HT-29 (cell line): Measurements from ENCODE around the gene DNAJB14. TPM values are rescaled to one million over a fixed set of nuclear protein-coding genes. Genes with fewer than 3 reads are reported as not detected.
"Not testable (repeated sequence)": the region's sequence is repeated elsewhere in the genome, so short reads cannot be mapped to it uniquely, and the experiment has no call there.

ENCODE experiments used
- DNase-seq: peaks from one replicate; pipeline ENCODE4 v3.0.0-alpha.2; 2015; ENCODE audit warnings: low spot score
- total RNA-seq: library from RNA; depleted of rRNA; stranded (reverse); fragments of >200 nt; shearing (Covaris generic); gene quantifications from 2 replicates; pipeline ENCODE4 v1.2.3, GENCODE V29; 2014; rRNA removed

The DNAJB14 gene
- 33.4 and 33.7 TPM in 2 replicates for total RNA-seq

DNA sequence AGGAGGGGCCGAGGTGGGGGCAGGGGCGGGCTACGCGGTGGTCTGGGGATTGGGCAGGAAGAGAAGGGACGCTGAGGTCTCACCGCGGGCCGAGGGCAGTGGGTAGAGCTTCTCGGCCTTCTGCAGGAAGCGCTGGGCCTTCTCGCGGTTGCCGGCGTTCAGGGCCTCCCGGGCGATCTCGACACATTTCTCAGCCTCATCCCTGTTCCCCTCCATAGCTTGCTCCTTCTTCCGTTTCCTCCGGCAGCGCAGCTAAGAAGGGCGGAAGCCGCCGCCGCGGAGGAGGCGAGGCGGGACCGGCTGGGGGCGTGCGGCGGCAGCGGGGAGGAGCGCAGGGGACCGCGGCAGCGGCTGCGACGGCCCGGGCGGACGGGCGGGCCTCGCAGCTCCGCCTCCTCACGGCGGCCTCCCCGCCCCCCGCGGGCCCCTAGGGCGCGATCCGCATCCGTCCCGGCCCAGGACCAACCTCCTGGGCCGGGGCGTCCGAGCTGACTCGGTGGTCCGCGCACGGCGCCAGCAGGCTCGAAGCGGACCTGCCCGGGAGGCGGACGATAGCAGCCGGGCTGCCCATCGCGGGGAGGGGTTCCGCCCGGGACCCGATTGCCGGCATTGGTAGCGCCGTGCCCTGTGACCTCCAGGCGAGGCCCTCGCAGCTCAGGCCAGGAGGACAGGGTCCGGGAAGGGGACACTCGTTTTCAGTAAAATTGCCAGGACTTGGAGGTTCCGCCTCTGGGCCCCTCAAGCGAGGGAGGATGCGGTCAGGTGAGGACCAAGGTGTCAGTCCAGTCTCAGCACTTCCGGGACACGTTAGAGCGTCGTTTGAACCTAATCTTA lies at the start of gene DNAJB14:
TSS of gene DNAJB14 (minus strand) at position 263 of the 834 bp plus-strand sequence. CDS start at position 216, 47 bp downstream.
- peak; percentile 78 for DNase-seq

- DNase-seq, result no peak
Observed at GRCh38 chr4:99991741-99992140, 45.3 kb upstream of the DNAJB14 start.

GRCh38 chr4:99987681-99988080 lies 41.3 kb upstream of the DNAJB14 start:
- no peak for DNase-seq

DNA sequence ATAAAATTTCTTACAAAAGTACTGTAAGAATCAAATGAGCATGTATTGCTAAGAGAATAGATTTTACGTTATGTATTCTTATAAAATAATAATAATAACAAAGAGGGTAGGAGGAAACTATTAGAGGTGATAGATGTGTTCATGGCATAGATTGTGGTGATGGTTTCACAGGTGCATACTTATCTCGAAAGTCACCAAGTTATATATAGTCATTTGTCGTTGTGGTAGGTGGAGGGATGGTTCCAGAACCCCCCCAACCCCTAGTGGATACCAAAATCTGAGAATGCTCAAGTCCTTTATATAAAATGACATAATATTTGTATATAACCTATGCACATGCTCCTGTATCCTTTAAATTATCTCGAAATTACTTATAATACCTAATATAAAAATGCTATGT lies 40.4 kb upstream of the DNAJB14 start:
- DNase-seq, result no peak

DNA sequence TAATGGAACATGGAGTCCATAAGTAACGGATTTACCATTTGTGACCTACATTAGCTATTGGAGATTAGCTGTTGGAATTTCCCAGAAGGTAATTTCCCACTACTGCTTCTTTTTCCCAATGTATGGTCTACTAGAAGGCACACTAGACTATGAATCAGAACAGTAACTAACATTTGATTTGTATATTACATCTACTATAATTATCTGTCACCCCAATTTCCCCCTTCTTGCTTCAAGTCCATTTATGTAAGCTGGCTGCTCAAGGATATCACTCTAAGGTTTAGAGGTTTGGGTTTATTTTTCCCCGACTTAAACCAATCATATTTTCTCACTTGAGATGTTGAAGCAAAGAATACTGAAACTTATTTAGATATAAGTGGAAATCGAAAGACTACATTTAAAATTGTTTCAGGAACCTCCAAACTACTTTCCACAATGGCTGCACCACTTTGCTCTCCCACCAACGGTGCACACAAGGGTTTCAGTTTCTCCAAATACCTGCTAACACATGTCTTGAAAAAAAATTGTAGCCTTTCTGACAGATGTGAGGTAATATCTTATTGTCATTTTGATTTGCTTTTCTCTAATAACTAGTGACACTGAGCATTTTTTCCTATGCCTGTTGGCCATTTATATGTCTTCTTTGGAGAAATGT lies 37.0 kb upstream of the DNAJB14 start:
- no peak for DNase-seq

DNA sequence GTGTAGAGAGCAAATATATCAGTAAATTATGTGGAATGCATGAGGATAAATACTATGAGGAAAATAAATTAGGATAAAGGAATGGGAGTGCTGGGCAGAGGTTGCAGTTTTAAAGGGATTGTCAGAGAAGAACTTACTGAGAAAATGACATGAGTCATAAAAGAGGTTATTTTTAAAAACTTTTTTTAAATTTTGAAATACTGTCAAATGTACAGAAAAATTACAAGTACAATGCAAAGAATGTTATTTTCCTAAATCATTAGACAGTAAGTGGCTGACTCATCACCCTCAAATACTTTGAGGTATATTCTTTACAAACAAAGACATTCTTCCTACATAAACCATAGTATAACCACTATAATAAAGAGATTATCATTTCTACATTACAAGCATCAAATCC lies 33.5 kb upstream of the DNAJB14 start:
- DNase-seq, result no peak

DNA sequence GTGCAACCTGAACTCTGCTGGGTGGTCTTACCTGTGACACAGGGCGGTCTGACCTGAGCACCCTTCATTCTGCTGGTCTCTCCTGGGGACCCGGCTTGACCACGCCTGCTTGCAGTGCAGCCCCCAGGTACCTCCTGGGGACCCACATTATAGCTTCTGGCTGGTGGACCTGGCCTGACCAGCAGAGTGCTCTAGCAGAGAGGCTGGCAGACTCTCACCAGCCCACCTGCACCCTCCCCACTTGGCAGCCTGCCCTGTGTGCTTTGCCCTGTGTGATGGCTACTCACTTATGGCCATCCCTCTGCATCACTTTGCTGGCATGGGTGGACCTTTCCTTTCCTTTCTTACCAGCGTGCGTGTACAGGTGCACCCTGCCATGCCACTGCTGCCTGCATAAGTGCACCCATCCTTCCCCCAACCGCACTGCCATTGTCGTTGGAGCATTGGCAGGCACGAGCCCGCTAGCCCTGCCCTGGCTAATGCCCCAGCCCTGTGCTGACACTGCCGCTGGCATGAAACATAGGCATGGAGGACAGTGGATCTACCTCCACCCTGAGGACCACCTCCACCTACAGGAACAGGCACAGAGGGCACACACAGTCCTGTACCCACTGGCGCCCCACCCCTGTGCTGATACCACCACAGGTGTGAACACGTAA lies 25.2 kb upstream of the DNAJB14 start:
- DNase-seq, result no peak

- no peak for DNase-seq
Observed at GRCh38 chr4:99968330-99968729, 21.9 kb upstream of the DNAJB14 start.

GRCh38 chr4:99966692-99967091 lies 20.3 kb upstream of the DNAJB14 start:
- no peak for DNase-seq

GRCh38 chr4:99965674-99966350 lies 19.4 kb upstream of the DNAJB14 start:
- no peak for DNase-seq

GRCh38 chr4:99965173-99965572 lies 18.8 kb upstream of the DNAJB14 start:
- no peak for DNase-seq

DNA sequence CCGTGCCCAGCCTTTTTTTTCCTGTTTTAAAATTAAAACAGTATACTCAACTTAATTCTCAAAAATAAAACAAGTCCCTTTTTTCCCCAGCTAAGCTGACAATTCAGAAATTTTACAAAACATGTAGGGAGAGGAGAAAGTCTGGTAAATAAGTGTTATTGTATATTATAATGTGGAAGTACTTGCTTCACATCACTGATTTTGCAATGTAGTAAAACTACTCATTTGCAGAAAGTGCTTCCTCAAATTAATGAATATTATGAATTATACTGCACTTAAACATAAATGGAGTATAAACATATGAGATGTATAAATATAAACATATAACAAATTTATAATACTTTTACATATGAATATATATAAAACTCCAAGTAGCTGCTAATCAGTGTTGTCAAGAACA lies 15.3 kb upstream of the DNAJB14 start:
- DNase-seq, result no peak

GRCh38 chr4:99960648-99961047 lies 14.2 kb upstream of the DNAJB14 start:
- DNase-seq, result no peak

DNA sequence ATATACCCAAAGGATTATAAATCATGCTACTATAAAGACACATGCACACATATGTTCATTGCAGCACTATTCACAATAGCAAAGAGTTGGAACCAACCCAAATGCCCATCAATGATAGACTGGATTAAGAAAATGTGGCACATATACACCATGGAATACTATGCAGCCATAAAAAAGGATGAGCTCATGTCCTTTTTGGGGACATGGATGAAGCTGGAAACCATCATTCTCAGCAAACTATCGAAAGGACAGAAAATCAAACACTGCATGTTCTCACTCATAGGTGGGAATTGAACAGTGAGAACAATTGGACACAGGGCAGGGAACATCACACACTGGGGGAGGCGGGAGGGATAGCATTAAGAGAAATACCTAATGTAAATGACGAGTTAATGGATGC lies 11.8 kb upstream of the DNAJB14 start:
- not testable (repeated sequence) for DNase-seq

GRCh38 chr4:99950913-99951254 lies 4.5 kb upstream of the DNAJB14 start:
- no peak for DNase-seq

- peak; percentile 98 for DNase-seq
Observed at GRCh38 chr4:99949999-99950912, 3.8 kb upstream of the DNAJB14 start, which contains the start of gene H2AZ1. Gene H2AZ1 (minus strand): TSS chr4:99950275. CDS start chr4:99950170, 105 bp downstream.

DNA sequence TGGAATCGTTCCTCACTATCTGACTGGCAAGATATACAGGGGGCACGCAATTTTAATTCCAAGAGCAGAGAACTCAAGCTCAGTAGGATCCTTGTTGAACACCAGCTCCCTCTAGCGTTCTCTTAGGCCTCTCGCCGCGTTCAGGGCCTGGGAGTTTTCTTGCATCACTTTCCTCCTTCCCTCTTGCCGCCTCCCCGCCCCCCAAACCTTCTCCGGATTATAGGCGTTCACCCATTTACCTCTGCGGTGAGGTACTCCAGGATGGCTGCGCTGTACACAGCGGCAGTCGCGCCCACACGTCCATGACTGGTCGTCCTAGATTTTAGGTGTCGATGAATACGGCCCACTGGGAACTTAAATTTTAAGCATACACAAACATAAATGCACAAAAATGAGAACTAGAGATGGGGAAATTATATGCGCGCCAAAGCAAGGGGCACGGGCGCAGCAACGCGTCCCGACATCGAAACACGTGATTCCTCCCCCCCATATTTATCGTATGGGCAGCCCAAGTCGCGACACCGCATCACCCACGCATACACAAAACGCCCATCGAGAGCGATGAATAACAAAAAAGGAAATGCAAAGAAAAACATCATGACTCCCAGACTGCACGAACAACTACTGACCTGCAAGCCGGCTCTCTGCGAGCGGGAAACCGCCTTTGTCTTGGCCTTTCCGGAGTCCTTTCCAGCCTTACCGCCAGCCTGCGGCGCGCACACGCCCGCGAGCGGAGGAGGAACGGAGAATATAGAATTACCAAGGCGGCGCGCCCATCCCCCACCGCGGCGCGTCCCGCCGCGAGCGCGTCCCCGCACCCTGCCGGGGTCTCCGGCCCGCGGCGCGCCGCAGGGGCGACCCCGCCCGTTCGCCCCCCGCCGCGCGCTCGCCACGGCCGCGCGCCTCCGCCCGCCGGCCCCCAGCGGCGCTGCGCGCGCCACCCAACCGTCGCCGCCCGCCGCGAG lies 2.9 kb upstream of the DNAJB14 start:
- DNase-seq, result peak; percentile 98

GRCh38 chr4:99947608-99948007 lies 1.2 kb upstream of the DNAJB14 start:
- no peak for DNase-seq

GRCh38 chr4:99947190-99947578 lies 766 bp upstream of the DNAJB14 start:
- DNase-seq, result no peak
